GM18502 (cell line): ENCODE measurements around the gene CAMK2N2.

Experiments
- ATAC-seq: cut with Tn5 transposase; IDR thresholded peaks from one replicate; pipeline ENCODE4 v1.9.1; 2021; ENCODE audit warnings: mild to moderate bottlenecking; ENCODE audit not compliant: unreplicated experiment, poor library complexity

The CAMK2N2 gene

GRCh38 chr3:184261270-184261853 is at the start of gene CAMK2N2:
Gene CAMK2N2, minus strand, starts transcription at chr3:184261553. Its CDS starts 268 bp downstream, at chr3:184261285.
- no peak for ATAC-seq

GRCh38 chr3:184308744-184309143 is 47.4 kb upstream of the CAMK2N2 start:
- no peak for ATAC-seq

GRCh38 chr3:184307915-184308314 is 46.6 kb upstream of the CAMK2N2 start:
- ATAC-seq, result no peak

GRCh38 chr3:184306341-184306972 is 45.1 kb upstream of the CAMK2N2 start:
- no peak for ATAC-seq

- no peak for ATAC-seq
Measured at GRCh38 chr3:184305577-184305976, 44.2 kb upstream of the CAMK2N2 start.

- no peak for ATAC-seq
Measured at GRCh38 chr3:184300378-184300720, 39.0 kb upstream of the CAMK2N2 start.

- no peak for ATAC-seq
Measured at GRCh38 chr3:184299488-184300377, 38.4 kb upstream of the CAMK2N2 start.

GRCh38 chr3:184298759-184299487 is 37.6 kb upstream of the CAMK2N2 start, which contains the start of gene PSMD2:
Gene PSMD2, plus strand, starts transcription at chr3:184299241. Its CDS starts 26 bp downstream, at chr3:184299267.
- ATAC-seq, result peak; percentile 94

GRCh38 chr3:184296616-184297015 is 35.3 kb upstream of the CAMK2N2 start:
- no peak for ATAC-seq

GRCh38 chr3:184295771-184296170 is 34.4 kb upstream of the CAMK2N2 start:
- no peak for ATAC-seq

- no peak for ATAC-seq
Measured at GRCh38 chr3:184291738-184292445, 30.5 kb upstream of the CAMK2N2 start.

- ATAC-seq, result no peak
Measured at GRCh38 chr3:184291044-184291737, 29.8 kb upstream of the CAMK2N2 start.

GRCh38 chr3:184290331-184290730 is 29.0 kb upstream of the CAMK2N2 start:
- no peak for ATAC-seq

- no peak for ATAC-seq
Measured at GRCh38 chr3:184289426-184289938, 28.1 kb upstream of the CAMK2N2 start.

GRCh38 chr3:184284696-184285095 is 23.3 kb upstream of the CAMK2N2 start:
- ATAC-seq, result no peak

GRCh38 chr3:184283681-184284080 is 22.3 kb upstream of the CAMK2N2 start:
- no peak for ATAC-seq

GRCh38 chr3:184282941-184283340 is 21.6 kb upstream of the CAMK2N2 start:
- no peak for ATAC-seq

- no peak for ATAC-seq
Measured at GRCh38 chr3:184277366-184277765, 16.0 kb upstream of the CAMK2N2 start.
